GM12878 (cell line): ENCODE measurements around the gene MYO10. TPM values are rescaled to one million over a fixed set of nuclear protein-coding genes. Genes with fewer than 3 reads are reported as not detected.

ENCODE experiments used
- ATAC-seq: fragments of 200-7000 bp; cut with Tn5 transposase; 3 replicates; pipeline ENCODE4 v1.9.1; 2020; ENCODE audit warnings: mild to moderate bottlenecking, moderate library complexity
- BruUV-seq: library from RNA; stranded (reverse); fragments of 400-500 nt; replicated peaks from 2 replicates; lab custom pipeline; 2021; lab: Mats Ljungman, UMichigan
- CTCF ChIA-PET: fragments of 300-600 bp; sonication (Branson Sonifier 250); formaldehyde crosslinking; extraction: SDS; loops from one replicate; lab custom pipeline; 2021; ENCODE audit warnings: inconsistent platforms; lab: Yijun Ruan, JAX
- POLR2A ChIA-PET: fragments of 350-600 bp; formaldehyde crosslinking; extraction: SDS; loops from one replicate; lab custom pipeline; 2021; ENCODE audit warnings: inconsistent platforms; lab: Charles Lee
- RAD21 ChIA-PET: fragments of 300-600 bp; sonication (Branson Sonifier 250); formaldehyde crosslinking; loops from one replicate; lab custom pipeline; 2023; ENCODE audit warnings: antibody characterized with exemption; ENCODE audit not compliant: unreplicated experiment; lab: Charles Lee
- SMC1A ChIA-PET: fragments of 300-600 bp; sonication (Branson Sonifier 250); formaldehyde crosslinking; loops from one replicate; lab custom pipeline; 2023; ENCODE audit not compliant: unreplicated experiment, uncharacterized antibody; lab: Charles Lee
- DNase-seq: peaks from one replicate; pipeline ENCODE4 v3.0.0-alpha.2; 2011; ENCODE audit warnings: low read depth, low spot score
- FAIRE-seq: peaks from 3 replicates; lab custom pipeline; 2011; peaks lifted over from hg19 to GRCh38; lab: Jason Lieb, UNC
- H2AFZ ChIP-seq: 2 replicates; pipeline ENCODE4 v1.6.0; 2011; ENCODE audit warnings: low read depth, low read length, control low read depth; ENCODE audit not compliant: control insufficient read depth
- H3K27ac ChIP-seq: 2 replicates; pipeline ENCODE4 v1.5.1; 2011; ENCODE audit warnings: control low read depth; ENCODE audit not compliant: control insufficient read depth, insufficient read depth
- H3K27me3 ChIP-seq, 2 experiments: replicated peaks in 1 of 2; 2 replicates each; pipeline versions ENCODE4 v1.6.0 to v1.6.1; 2011; ENCODE audit warnings: low read length in 1 of 2; ENCODE audit not compliant: control insufficient read depth in 2 of 2, insufficient read depth in 2 of 2
- H3K36me3 ChIP-seq, 2 experiments: 2 replicates each; pipeline ENCODE4 v1.5.1; 2011; ENCODE audit warnings: low read length in 1 of 2; ENCODE audit not compliant: control insufficient read depth in 2 of 2, insufficient read depth in 2 of 2
- H3K4me1 ChIP-seq: 2 replicates; pipeline ENCODE4 v1.6.1; 2011; ENCODE audit warnings: mild to moderate bottlenecking, low read length, moderate library complexity, mixed read lengths; ENCODE audit not compliant: control insufficient read depth, insufficient read depth
- H3K4me2 ChIP-seq: 2 replicates; pipeline ENCODE4 v1.6.0; 2011; ENCODE audit warnings: control low read depth; ENCODE audit not compliant: control insufficient read depth, insufficient read depth
- H3K4me3 ChIP-seq: fragments of 200-600 bp; sonication (generic); 2 replicates; pipeline ENCODE4 v1.5.1; 2016
- H3K79me2 ChIP-seq: 2 replicates; pipeline ENCODE4 v1.6.0; 2011; ENCODE audit warnings: low read length; ENCODE audit not compliant: control insufficient read depth, insufficient read depth
- H3K9ac ChIP-seq: 2 replicates; pipeline ENCODE4 v1.8.0; 2011; ENCODE audit warnings: low read length, control low read depth, mixed read lengths; ENCODE audit not compliant: control insufficient read depth, insufficient read depth
- H3K9me3 ChIP-seq: replicated peaks from 3 replicates; pipeline ENCODE4 v1.5.1; 2011; ENCODE audit warnings: mild to moderate bottlenecking, low read length; ENCODE audit not compliant: control insufficient read depth, insufficient read depth
- H4K20me1 ChIP-seq: 2 replicates; pipeline ENCODE4 v1.6.0; 2011; ENCODE audit not compliant: control insufficient read depth, insufficient read depth
- BCL11A ChIP-seq: IDR thresholded peaks from 2 replicates; pipeline ENCODE4 v1.6.1; 2011; ENCODE audit warnings: low read depth, low read length
- BHLHE40 ChIP-seq, 2 experiments: fragments of 450-650 bp in 1 of 2; IDR thresholded peaks; 2 replicates each; pipeline ENCODE4 v1.6.1; 2011 to 2017; ENCODE audit warnings: low read depth in 2 of 2, borderline replicate concordance in 1 of 2, improper control_type of control experiment in 1 of 2, low read length in 1 of 2, mild to moderate bottlenecking in 1 of 2
- CREB1 ChIP-seq: IDR thresholded peaks from 2 replicates; pipeline ENCODE4 v1.6.1; 2012; ENCODE audit warnings: low read depth, mild to moderate bottlenecking, inconsistent platforms
- ELK1 ChIP-seq: IDR thresholded peaks from 2 replicates; pipeline ENCODE4 v1.6.1; 2012; ENCODE audit warnings: low read depth, low read length, improper control_type of control experiment
- FOS ChIP-seq: IDR thresholded peaks from 3 replicates; pipeline ENCODE4 v1.6.1; 2011; ENCODE audit warnings: borderline replicate concordance; ENCODE audit not compliant: insufficient read length; ENCODE audit errors: extremely low read depth
- KDM1A ChIP-seq: fragments of 200-600 bp; sonication (generic); IDR thresholded peaks from 2 replicates; pipeline ENCODE4 v1.6.1; 2016; ENCODE audit warnings: borderline replicate concordance
- MYC ChIP-seq: IDR thresholded peaks from 2 replicates; pipeline ENCODE4 v1.6.1; 2011; ENCODE audit warnings: mild to moderate bottlenecking, low read length, moderate library complexity, inconsistent platforms; ENCODE audit not compliant: insufficient read depth, insufficient replicate concordance, insufficient read length, severe bottlenecking
- NFYA ChIP-seq: IDR thresholded peaks from 2 replicates; pipeline ENCODE4 v1.6.1; 2011; ENCODE audit warnings: low read depth, mild to moderate bottlenecking, low read length, improper control_type of control experiment, borderline replicate concordance
- NFYB ChIP-seq: IDR thresholded peaks from 2 replicates; pipeline ENCODE4 v1.6.1; 2011; ENCODE audit warnings: low read depth, mild to moderate bottlenecking, low read length, improper control_type of control experiment, moderate library complexity; ENCODE audit not compliant: insufficient read depth
- PML ChIP-seq: IDR thresholded peaks from 2 replicates; pipeline ENCODE4 v1.6.1; 2012; ENCODE audit warnings: low read length, inconsistent platforms
- POLR2A ChIP-seq: IDR thresholded peaks from 2 replicates; pipeline ENCODE4 v1.6.1; 2011; ENCODE audit warnings: low read depth, mild to moderate bottlenecking, low read length
- POLR2AphosphoS2 ChIP-seq: IDR thresholded peaks from 2 replicates; pipeline ENCODE4 v1.6.1; 2011; ENCODE audit warnings: low read depth, mild to moderate bottlenecking, low read length, improper control_type of control experiment, moderate library complexity
- RAD21 ChIP-seq: IDR thresholded peaks from 2 replicates; pipeline ENCODE4 v1.6.1; 2011; ENCODE audit warnings: mild to moderate bottlenecking, low read depth, low read length, moderate library complexity; ENCODE audit not compliant: insufficient read depth
- RAD51 ChIP-seq: fragments of 450-650 bp; IDR thresholded peaks from 2 replicates; pipeline ENCODE4 v1.6.1; 2016; ENCODE audit warnings: moderate library complexity, mild to moderate bottlenecking, inconsistent platforms
- RUNX3 ChIP-seq: IDR thresholded peaks from 2 replicates; pipeline ENCODE4 v1.6.1; 2012; ENCODE audit warnings: low read length, inconsistent platforms
- SIX5 ChIP-seq: IDR thresholded peaks from 2 replicates; pipeline ENCODE4 v1.6.1; 2011; ENCODE audit warnings: mild to moderate bottlenecking, low read depth, low read length, moderate library complexity; ENCODE audit not compliant: severe bottlenecking
- TCF3 ChIP-seq: IDR thresholded peaks from 2 replicates; pipeline ENCODE4 v1.6.1; 2012; ENCODE audit warnings: low read depth, mild to moderate bottlenecking, low read length, borderline replicate concordance; ENCODE audit not compliant: insufficient read depth
- YBX1 ChIP-seq: fragments of 450-650 bp; IDR thresholded peaks from 2 replicates; pipeline ENCODE4 v1.6.1; 2016; ENCODE audit warnings: antibody characterized with exemption
- ZNF384 ChIP-seq: IDR thresholded peaks from 2 replicates; pipeline ENCODE4 v1.6.1; 2012; ENCODE audit warnings: low read depth, mild to moderate bottlenecking, low read length, improper control_type of control experiment, borderline replicate concordance
- WGBS: methylation state at CpG from one replicate; pipeline ENCODE4 v1.1.6; 2016; ENCODE audit warnings: low lambda C conversion rate; ENCODE audit not compliant: insufficient replicate concordance, insufficient coverage; ENCODE audit errors: missing lambda C conversion rate; 5-methylcytosine and 5-hydroxymethylcytosine counted together
- in situ Hi-C: fragments of 300-500 bp; cut with MboI; formaldehyde crosslinking; loops from 9 replicates; pipeline ENCODE4 v1.14.3; 2018; ENCODE audit warnings: mixed read lengths
- intact Hi-C: fragments of 100-400 bp; cut with micrococcal nuclease; formaldehyde crosslinking; loops from one replicate; pipeline ENCODE4 v1.14.2; 2022; ENCODE audit not compliant: unreplicated experiment
- polyA plus RNA-seq, 11 experiments: library from polyadenylated mRNA; depleted of rRNA in 4 of 11; unstranded in 6 of 11; stranded (reverse) in 5 of 11; fragments of >200 nt; fragmentation: Nextera tagmentation in 4 of 11; fragmentation: Illumina TruSeq in 1 of 11; extraction: Ambion mirVana in 4 of 11; extraction: Trizol in 1 of 11; gene quantifications; 1 replicate in 1 of 11; 2 replicates in 10 of 11; pipeline versions ENCODE4 v1.2.1 to v1.2.3, GENCODE V29; 2011 to 2016; ENCODE audit warnings: inconsistent platforms in 2 of 11, missing spikeins in 2 of 11, low read depth in 1 of 11
- total RNA-seq, 4 experiments: library from RNA; depleted of rRNA in 3 of 4; stranded (reverse); fragments of >200 nt in 3 of 4; fragmentation: Illumina TruSeq in 1 of 4; extraction: Trizol in 1 of 4; gene quantifications; 2 replicates each; pipeline versions ENCODE4 v1.2.1 to v1.2.3, GENCODE V29; 2013 to 2021

Gene MYO10
- total and polyA plus RNA-seq, 10 of the 15 experiments (the other 5 are each of a cell fraction or from before 2014, with no cell fraction given) = 0.02 to 0.77 (median 0.17) TPM

- in situ Hi-C loops = no loop called here
- no peak overlapping the region for H3K27ac ChIP-seq
- H3K9ac ChIP-seq = no peak overlapping the region
- no peak for ATAC-seq
- H3K36me3 ChIP-seq = no peaks in the 10 kb centered on the region
- POLR2A ChIA-PET = no interaction called here
- intact Hi-C loops = no loop called here
- no peaks in the 10 kb centered on the region for H3K27me3 ChIP-seq
- no peak overlapping the region for H2AFZ ChIP-seq
- no peak for DNase-seq
- no peak for FAIRE-seq
- H3K4me2 ChIP-seq = no peak overlapping the region
- H3K9me3 ChIP-seq = no peaks in the 10 kb centered on the region
- CTCF ChIA-PET = no interaction called here
- TF ChIP-seq CREB1 (no peak), RUNX3 (no peak), BHLHE40 (IDR thresholded peaks at IDR 0.05; ENCODE audit: borderline replicate concordance in 1 of 2, low read depth in 2 of 2, low read length in 1 of 2) (no peak), NFYB (no peak)
- TF ChIP-seq, all 136 proteins: peak for 0
- no peaks in the 10 kb centered on the region for H4K20me1 ChIP-seq
- SMC1A ChIA-PET = no interaction called here
- RAD21 ChIA-PET = no interaction called here
- H3K4me3 ChIP-seq = no peak overlapping the region
- no peaks in the 10 kb centered on the region for H3K4me1 ChIP-seq
- H3K79me2 ChIP-seq = no peaks in the 10 kb centered on the region
- no TSS peak for BruUV-seq
- WGBS = 18% methylated on average over 4 of the region's 4 CpGs
These were observed 272.2 kb downstream of the MYO10 start for GRCh38 chr5:16663840-16664239.

GRCh38 chr5:16661713-16662112, 274.4 kb downstream of the MYO10 start:
- Histone ChIP-seq H3K9me3 (no peaks in the 10 kb centered on the region), H3K4me1 (no peaks in the 10 kb centered on the region), H4K20me1 (no peaks in the 10 kb centered on the region), H3K4me3 (no peak overlapping the region), H3K27me3 (no peaks in the 10 kb centered on the region), H3K27ac (no peak overlapping the region), H3K9ac (no peak overlapping the region), H2AFZ (no peak overlapping the region), H3K36me3 (no peaks in the 10 kb centered on the region), H3K4me2 (no peak overlapping the region), H3K79me2 (no peaks in the 10 kb centered on the region)
- in situ Hi-C loops = no loop called here
- intact Hi-C loops = no loop called here
- ChIA-PET POLR2A (interaction anchor here (0.6 kb wide), 1 partner anchor 531 kb away, joined by 7 read pairs; no protein-coding TSS in a partner anchor), RAD21 (no interaction called here), CTCF (no interaction called here), SMC1A (no interaction called here)
- FAIRE-seq (no peak), DNase-seq (no peak), ATAC-seq (no peak)
- WGBS = 60% methylated on average over 2 of the region's 2 CpGs
- no TSS peak for BruUV-seq
- TF ChIP-seq RAD51 (no peak), PML (no peak), RAD21 (no peak), YBX1 (no peak), BCL11A (no peak), TCF3 (no peak), NFYA (no peak), POLR2AphosphoS2 (no peak), KDM1A (no peak), SIX5 (no peak), MYC (no peak), POLR2A (no peak), FOS (no peak), ELK1 (no peak), ZNF384 (no peak)
